Activated CD4-positive, alpha-beta T cell treated with anti-CD3 and anti-CD28 coated beads, Interleukin-2, amount 10 ng/mL, durations not matched to agents 7 days and 5 days (primary cell): Measurements from ENCODE around the gene C5orf15. TPM values are rescaled to one million over a fixed set of nuclear protein-coding genes. Genes with fewer than 3 reads are reported as not detected.

Experiments used
- CTCF ChIA-PET: fragments of 350-600 bp; sonication (Branson Sonifier 250); formaldehyde crosslinking; loops from one replicate; lab custom pipeline; 2021; ENCODE audit warnings: antibody characterized with exemption; lab: Charles Lee
- POLR2A ChIA-PET: fragments of 350-600 bp; sonication (Branson Sonifier 250); formaldehyde crosslinking; loops from one replicate; lab custom pipeline; 2021; ENCODE audit warnings: antibody characterized with exemption; lab: Charles Lee
- DNase-seq: peaks from one replicate; pipeline ENCODE4 v3.0.0-alpha.2; 2020
- H3K27ac Mint-ChIP-seq: one replicate; pipeline ENCODE4 v1.8.0; 2021; ENCODE audit warnings: mild to moderate bottlenecking, moderate library complexity, mixed read lengths
- H3K27me3 Mint-ChIP-seq: one replicate; pipeline ENCODE4 v1.8.0; 2021; ENCODE audit warnings: mixed read lengths
- H3K36me3 Mint-ChIP-seq: one replicate; pipeline ENCODE4 v1.8.0; 2021; ENCODE audit warnings: low read depth, mixed read lengths
- H3K4me1 Mint-ChIP-seq: one replicate; pipeline ENCODE4 v1.8.0; 2021; ENCODE audit warnings: mixed read lengths
- H3K4me3 Mint-ChIP-seq: one replicate; pipeline ENCODE4 v1.8.0; 2021; ENCODE audit warnings: mild to moderate bottlenecking, moderate library complexity, mixed read lengths
- H3K9me3 Mint-ChIP-seq: one replicate; pipeline ENCODE4 v1.8.0; 2021; ENCODE audit warnings: mixed read lengths
- total RNA-seq, 2 experiments: library from RNA; stranded (reverse); gene quantifications; one replicate each; pipeline ENCODE4 v1.2.3, GENCODE V29; 2021

The C5orf15 gene
- 10 to 100 TPM; 21.9 to 32.7 TPM for total RNA-seq

GRCh38 chr5:133968204-133968980 is at the start of gene C5orf15:
C5orf15 (minus strand) TSS chr5:133968625; CDS start chr5:133968584, 41 bp downstream.
- peaks cover 48% of the 10 kb centered on the region for H3K4me1 Mint-ChIP-seq
- no peaks in the 10 kb centered on the region for H3K27me3 Mint-ChIP-seq
- CTCF ChIA-PET, result interaction anchor here (1.7 to 2.8 kb wide), 2 partner anchors 11 to 28 kb away, joined by 8 to 19 read pairs; no protein-coding TSS in a partner anchor
- peak; percentile 96 for DNase-seq
- peak within 1 kb of the TSS; percentile 94 for H3K4me3 Mint-ChIP-seq
- H3K9me3 Mint-ChIP-seq, result peaks cover 6% of the 10 kb centered on the region
- peak within 1 kb of the TSS; percentile 97 for H3K27ac Mint-ChIP-seq
- peaks cover 29% of the 10 kb centered on the region for H3K36me3 Mint-ChIP-seq
- POLR2A ChIA-PET, result interaction anchor here (0.6 kb wide), 1 partner anchor 591 kb away, joined by 3 read pairs; no protein-coding TSS in a partner anchor

- no peaks in the 10 kb centered on the region for H3K9me3 Mint-ChIP-seq
- peaks cover 12% of the 10 kb centered on the region for H3K4me1 Mint-ChIP-seq
- no peak overlapping the region for H3K4me3 Mint-ChIP-seq
- CTCF ChIA-PET, result interaction anchor here (0.6 to 2.5 kb wide), 5 partner anchors 10 to 133 kb away, joined by 3 to 9 read pairs (median 4); no protein-coding TSS in a partner anchor
- no peak overlapping the region for H3K27ac Mint-ChIP-seq
- H3K27me3 Mint-ChIP-seq, result peaks cover 19% of the 10 kb centered on the region
- no peak for DNase-seq
- peaks cover 10% of the 10 kb centered on the region for H3K36me3 Mint-ChIP-seq
- POLR2A ChIA-PET, result no interaction called here
Observed at GRCh38 chr5:134008266-134008749, 39.9 kb upstream of the C5orf15 start.

GRCh38 chr5:134007581-134008265 is 39.3 kb upstream of the C5orf15 start:
- Mint-ChIP-seq H3K9me3 (no peaks in the 10 kb centered on the region), H3K36me3 (peaks cover 10% of the 10 kb centered on the region), H3K27me3 (peaks cover 14% of the 10 kb centered on the region), H3K4me3 (no peak overlapping the region), H3K4me1 (peaks cover 18% of the 10 kb centered on the region), H3K27ac (no peak overlapping the region)
- DNase-seq, result no peak
- ChIA-PET CTCF (interaction anchor here (0.6 to 2.5 kb wide), 6 partner anchors 14 to 282 kb away, joined by 3 to 9 read pairs (median 4); no protein-coding TSS in a partner anchor), POLR2A (no interaction called here)

- Mint-ChIP-seq H3K27me3 (peaks cover 4% of the 10 kb centered on the region), H3K4me3 (peak overlapping the region; percentile 86), H3K27ac (peak overlapping the region; percentile 93), H3K9me3 (no peaks in the 10 kb centered on the region), H3K4me1 (peaks cover 33% of the 10 kb centered on the region), H3K36me3 (peaks cover 21% of the 10 kb centered on the region)
- ChIA-PET POLR2A (no interaction called here), CTCF (no interaction called here)
- no peak for DNase-seq
Observed at GRCh38 chr5:134006115-134006514, 37.7 kb upstream of the C5orf15 start.

GRCh38 chr5:134005417-134006061 is 37.1 kb upstream of the C5orf15 start:
- H3K36me3 Mint-ChIP-seq, result peaks cover 25% of the 10 kb centered on the region
- DNase-seq, result peak; percentile 15
- ChIA-PET POLR2A (interaction anchor here (0.6 kb wide), 1 partner anchor 1277 kb away, joined by 4 read pairs; no protein-coding TSS in a partner anchor), CTCF (interaction anchor here (0.9 to 3.0 kb wide), 6 partner anchors 9 to 95 kb away, joined by 3 to 11 read pairs (median 4); no protein-coding TSS in a partner anchor)
- peak overlapping the region; percentile 93 for H3K27ac Mint-ChIP-seq
- peaks cover 37% of the 10 kb centered on the region for H3K4me1 Mint-ChIP-seq
- H3K9me3 Mint-ChIP-seq, result no peaks in the 10 kb centered on the region
- H3K4me3 Mint-ChIP-seq, result peak overlapping the region; percentile 86
- no peaks in the 10 kb centered on the region for H3K27me3 Mint-ChIP-seq

GRCh38 chr5:134004626-134005416 is 36.4 kb upstream of the C5orf15 start, which contains the start of gene VDAC1:
VDAC1 (minus strand) TSS chr5:134004975; CDS start chr5:133993012, 11,963 bp downstream.
- Mint-ChIP-seq H3K27me3 (no peaks in the 10 kb centered on the region), H3K4me1 (peaks cover 44% of the 10 kb centered on the region), H3K27ac (peak within 1 kb of the TSS; percentile 93), H3K36me3 (peaks cover 27% of the 10 kb centered on the region), H3K9me3 (no peaks in the 10 kb centered on the region), H3K4me3 (peak within 1 kb of the TSS; percentile 88)
- DNase-seq, result peak; percentile 87
- POLR2A ChIA-PET, result interaction anchor here (0.6 kb wide), 1 partner anchor 1277 kb away, joined by 4 read pairs; no protein-coding TSS in a partner anchor
- CTCF ChIA-PET, result interaction anchor here (0.9 to 3.0 kb wide), 7 partner anchors 9 to 96 kb away, joined by 3 to 11 read pairs (median 3); no protein-coding TSS in a partner anchor

GRCh38 chr5:134003817-134004625 is 35.6 kb upstream of the C5orf15 start:
- ChIA-PET CTCF (interaction anchor here (1.2 to 3.0 kb wide), 6 partner anchors 8 to 138 kb away, joined by 3 to 11 read pairs (median 4); no protein-coding TSS in a partner anchor), POLR2A (no interaction called here)
- peak overlapping the region; percentile 88 for H3K4me3 Mint-ChIP-seq
- peak overlapping the region; percentile 93 for H3K27ac Mint-ChIP-seq
- no peaks in the 10 kb centered on the region for H3K9me3 Mint-ChIP-seq
- H3K36me3 Mint-ChIP-seq, result peaks cover 27% of the 10 kb centered on the region
- peaks cover 49% of the 10 kb centered on the region for H3K4me1 Mint-ChIP-seq
- no peaks in the 10 kb centered on the region for H3K27me3 Mint-ChIP-seq
- DNase-seq, result peak; percentile 44

- H3K4me3 Mint-ChIP-seq, result peak overlapping the region; percentile 88
- peaks cover 52% of the 10 kb centered on the region for H3K4me1 Mint-ChIP-seq
- ChIA-PET CTCF (interaction anchor here (0.7 to 3.0 kb wide), 5 partner anchors 7 to 138 kb away, joined by 3 to 11 read pairs (median 4); no protein-coding TSS in a partner anchor), POLR2A (interaction anchor here (0.6 kb wide), 1 partner anchor 606 kb away, joined by 3 read pairs; no protein-coding TSS in a partner anchor)
- H3K9me3 Mint-ChIP-seq, result no peaks in the 10 kb centered on the region
- DNase-seq, result peak; percentile 25
- peaks cover 27% of the 10 kb centered on the region for H3K36me3 Mint-ChIP-seq
- H3K27ac Mint-ChIP-seq, result peak overlapping the region; percentile 93
- no peaks in the 10 kb centered on the region for H3K27me3 Mint-ChIP-seq
Observed at GRCh38 chr5:134003064-134003816, 34.8 kb upstream of the C5orf15 start.

GRCh38 chr5:134001938-134002731 is 33.7 kb upstream of the C5orf15 start:
- POLR2A ChIA-PET, result no interaction called here
- CTCF ChIA-PET, result interaction anchor here (0.5 to 1.0 kb wide), 4 partner anchors 9 to 223 kb away, joined by 3 to 5 read pairs (median 3); no protein-coding TSS in a partner anchor
- H3K36me3 Mint-ChIP-seq, result peaks cover 27% of the 10 kb centered on the region
- no peaks in the 10 kb centered on the region for H3K9me3 Mint-ChIP-seq
- peak overlapping the region; percentile 93 for H3K27ac Mint-ChIP-seq
- no peaks in the 10 kb centered on the region for H3K27me3 Mint-ChIP-seq
- H3K4me3 Mint-ChIP-seq, result peak overlapping the region; percentile 88
- DNase-seq, result no peak
- H3K4me1 Mint-ChIP-seq, result peaks cover 56% of the 10 kb centered on the region
